DMS79 (cell line): ENCODE results near the gene OR52H1.
"Not testable (repeated sequence)": the region's sequence is repeated elsewhere in the genome, so short reads cannot be mapped to it uniquely, and the experiment has no call there.

Experiments used
- DNase-seq: peaks from one replicate; lab custom pipeline; 2025; lab: John Stamatoyannopoulos, UW

The OR52H1 gene

GRCh38 chr11:5548440-5548839 is at the start of gene OR52H1:
Gene OR52H1, minus strand, starts transcription at chr11:5548540. Its CDS starts 3,035 bp downstream, at chr11:5545505.
- no peak for DNase-seq

- no peak for DNase-seq
Measured at GRCh38 chr11:5597953-5598352, 49.6 kb upstream of the OR52H1 start.

GRCh38 chr11:5596607-5597201 is 48.4 kb upstream of the OR52H1 start, which contains the start of gene TRIM6:
Gene TRIM6, plus strand, starts transcription at chr11:5596637. Its CDS starts 261 bp downstream, at chr11:5596898.
- DNase-seq: no peak

- DNase-seq: no peak
Measured at GRCh38 chr11:5593146-5593545, 44.8 kb upstream of the OR52H1 start.

GRCh38 chr11:5592615-5593014 is 44.3 kb upstream of the OR52H1 start:
- no peak for DNase-seq

- DNase-seq: no peak
Measured at GRCh38 chr11:5591613-5592012, 43.3 kb upstream of the OR52H1 start.

- DNase-seq: not testable (repeated sequence)
Measured at GRCh38 chr11:5589906-5590305, 41.6 kb upstream of the OR52H1 start.

- DNase-seq: not testable (repeated sequence)
Measured at GRCh38 chr11:5584458-5584857, 36.1 kb upstream of the OR52H1 start.

GRCh38 chr11:5581014-5581413 is 32.7 kb upstream of the OR52H1 start:
- no peak for DNase-seq

- no peak for DNase-seq
Measured at GRCh38 chr11:5580577-5580976, 32.2 kb upstream of the OR52H1 start, which contains the start of gene OR52B6. Gene OR52B6, plus strand, starts transcription at chr11:5580877. Its CDS starts 0 bp downstream, at chr11:5580877.

GRCh38 chr11:5577101-5577500 is 28.8 kb upstream of the OR52H1 start:
- no peak for DNase-seq

GRCh38 chr11:5575152-5575551 is 26.8 kb upstream of the OR52H1 start:
- no peak for DNase-seq

- no peak for DNase-seq
Measured at GRCh38 chr11:5574654-5575053, 26.3 kb upstream of the OR52H1 start.

- DNase-seq: no peak
Measured at GRCh38 chr11:5564259-5565019, 16.1 kb upstream of the OR52H1 start.

- DNase-seq: no peak
Measured at GRCh38 chr11:5557751-5558150, 9.4 kb upstream of the OR52H1 start.

GRCh38 chr11:5556596-5557188 is 8.4 kb upstream of the OR52H1 start:
- no peak for DNase-seq

- no peak for DNase-seq
Measured at GRCh38 chr11:5553343-5553742, 5.0 kb upstream of the OR52H1 start.

- no peak for DNase-seq
Measured at GRCh38 chr11:5550440-5551095, 2.2 kb upstream of the OR52H1 start.

GRCh38 chr11:5547982-5548381 is 358 bp downstream of the OR52H1 start:
- DNase-seq: no peak

- DNase-seq: no peak
Measured at GRCh38 chr11:5546457-5546856, 1.9 kb downstream of the OR52H1 start.

GRCh38 chr11:5541427-5541826 is 6.9 kb downstream of the OR52H1 start:
- no peak for DNase-seq

GRCh38 chr11:5536482-5536881 is 11.9 kb downstream of the OR52H1 start:
- DNase-seq: no peak

- no peak for DNase-seq
Measured at GRCh38 chr11:5534046-5534445, 14.3 kb downstream of the OR52H1 start.
